HG03175 (cell line): ENCODE results near the gene TPRG1L.

Experiments
- ATAC-seq: cut with Tn5 transposase; IDR thresholded peaks from one replicate; pipeline ENCODE4 v1.9.1; 2021; ENCODE audit warnings: mild to moderate bottlenecking, moderate library complexity; ENCODE audit not compliant: unreplicated experiment

The TPRG1L gene

GRCh38 chr1:3626025-3626424 is 1.2 kb downstream of the TPRG1L start:
- no peak for ATAC-seq

GRCh38 chr1:3627515-3628253 is 2.9 kb downstream of the TPRG1L start:
- no peak for ATAC-seq

- no peak for ATAC-seq
Measured at GRCh38 chr1:3628445-3628844, 3.6 kb downstream of the TPRG1L start.

- no peak for ATAC-seq
Measured at GRCh38 chr1:3629561-3630160, 4.8 kb downstream of the TPRG1L start.

- no peak for ATAC-seq
Measured at GRCh38 chr1:3630161-3630611, 5.4 kb downstream of the TPRG1L start.

GRCh38 chr1:3630914-3631313 is 6.1 kb downstream of the TPRG1L start:
- ATAC-seq, result no peak

- ATAC-seq, result no peak
Measured at GRCh38 chr1:3631320-3632260, 6.8 kb downstream of the TPRG1L start.

- ATAC-seq, result no peak
Measured at GRCh38 chr1:3632298-3632697, 7.5 kb downstream of the TPRG1L start.

- no peak for ATAC-seq
Measured at GRCh38 chr1:3632716-3633343, 8.0 kb downstream of the TPRG1L start.

- ATAC-seq, result no peak
Measured at GRCh38 chr1:3633344-3634058, 8.7 kb downstream of the TPRG1L start.

- no peak for ATAC-seq
Measured at GRCh38 chr1:3634059-3634800, 9.4 kb downstream of the TPRG1L start.

GRCh38 chr1:3636080-3636479 is 11.3 kb downstream of the TPRG1L start:
- no peak for ATAC-seq

- no peak for ATAC-seq
Measured at GRCh38 chr1:3636531-3636930, 11.7 kb downstream of the TPRG1L start.

- ATAC-seq, result no peak
Measured at GRCh38 chr1:3638027-3638426, 13.2 kb downstream of the TPRG1L start.

- no peak for ATAC-seq
Measured at GRCh38 chr1:3638676-3639075, 13.9 kb downstream of the TPRG1L start.

- no peak for ATAC-seq
Measured at GRCh38 chr1:3639397-3639911, 14.6 kb downstream of the TPRG1L start.

GRCh38 chr1:3640121-3640837 is 15.5 kb downstream of the TPRG1L start:
- no peak for ATAC-seq

GRCh38 chr1:3641046-3641760 is 16.4 kb downstream of the TPRG1L start:
- ATAC-seq, result no peak
